ENCODE data around the gene ELP6. TPM values are rescaled to one million over a fixed set of nuclear protein-coding genes. Genes with fewer than 3 reads are reported as not detected.
"Not testable (repeated sequence)": the region's sequence is repeated elsewhere in the genome, so short reads cannot be mapped to it uniquely, and the experiment has no call there.

ELP6 gene
- total RNA-seq, 1 donor from 2014 or later = 18.7 TPM

DNA sequence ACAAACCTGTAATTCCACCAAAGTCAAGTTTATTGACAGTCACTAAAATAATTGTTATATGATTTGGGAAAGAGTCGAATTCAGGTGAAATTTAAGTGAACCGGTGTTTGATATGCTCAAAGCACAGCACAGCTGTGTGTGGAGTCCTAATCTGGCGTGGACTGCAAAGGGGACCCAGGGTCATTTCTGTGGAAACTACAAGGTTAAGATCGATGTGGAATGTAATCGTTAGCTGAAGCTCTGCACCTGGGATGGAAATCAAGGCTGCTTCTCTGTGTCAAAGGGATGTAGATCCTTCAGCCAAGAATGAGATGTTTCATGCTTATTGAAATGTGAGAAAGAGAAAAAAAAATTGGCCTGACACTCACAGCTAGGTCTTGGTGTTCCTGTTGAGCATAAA lies 1.6 kb upstream of the ELP6 start:
- DNase-seq (ENCODE audit: low spot score) = no peak
- no peak for ATAC-seq

- peak; percentile 50 for DNase-seq (ENCODE audit: low spot score)
- peak; percentile 33 for ATAC-seq
These were observed 942 bp downstream of the ELP6 start for GRCh38 chr3:47512416-47513124.

DNA sequence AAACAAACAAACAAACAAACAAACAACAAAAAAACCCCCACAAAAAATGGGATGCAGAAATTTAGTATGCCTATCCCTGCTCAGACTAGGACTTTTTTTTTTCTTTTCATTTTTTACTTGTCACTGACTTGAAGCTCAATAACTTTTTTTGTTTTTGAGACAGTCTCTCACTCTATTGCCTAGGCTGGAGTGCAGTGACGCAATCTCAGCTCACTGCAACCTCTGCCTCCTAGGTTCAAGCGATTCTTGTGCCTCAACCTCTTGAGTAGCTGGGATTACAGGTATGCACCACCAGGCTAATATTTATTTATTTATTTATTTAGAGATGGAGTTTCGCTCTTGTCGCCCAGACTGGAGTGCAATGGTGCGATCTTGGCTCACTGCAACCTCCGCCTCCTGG lies 8.2 kb downstream of the ELP6 start:
- not testable (repeated sequence) for ATAC-seq; DNase-seq (ENCODE audit: low spot score)

GRCh38 chr3:47504113-47504512 lies 9.4 kb downstream of the ELP6 start:
- ATAC-seq (no peak), DNase-seq (ENCODE audit: low spot score) (no peak)

DNA sequence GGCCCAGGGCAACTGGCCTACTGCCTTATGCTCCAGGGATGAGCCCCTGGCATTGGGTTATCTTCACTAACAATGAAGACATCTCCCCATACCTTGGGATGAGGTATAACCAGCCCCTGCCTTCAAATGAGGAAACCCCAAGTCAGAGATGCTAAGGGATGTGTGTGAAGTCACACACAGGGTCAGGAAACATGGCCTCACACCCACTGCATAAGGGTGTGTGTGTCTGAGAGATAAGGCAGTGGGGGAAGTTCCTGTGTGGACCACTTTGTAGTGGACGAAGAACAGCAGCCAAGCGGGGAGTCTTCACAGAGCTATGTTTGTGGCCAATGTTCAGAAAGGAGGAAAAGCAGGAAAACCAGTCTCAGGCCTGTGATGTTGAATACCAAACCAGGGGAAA lies 10.5 kb downstream of the ELP6 start:
- no peak for ATAC-seq
- DNase-seq (ENCODE audit: low spot score) = no peak

DNA sequence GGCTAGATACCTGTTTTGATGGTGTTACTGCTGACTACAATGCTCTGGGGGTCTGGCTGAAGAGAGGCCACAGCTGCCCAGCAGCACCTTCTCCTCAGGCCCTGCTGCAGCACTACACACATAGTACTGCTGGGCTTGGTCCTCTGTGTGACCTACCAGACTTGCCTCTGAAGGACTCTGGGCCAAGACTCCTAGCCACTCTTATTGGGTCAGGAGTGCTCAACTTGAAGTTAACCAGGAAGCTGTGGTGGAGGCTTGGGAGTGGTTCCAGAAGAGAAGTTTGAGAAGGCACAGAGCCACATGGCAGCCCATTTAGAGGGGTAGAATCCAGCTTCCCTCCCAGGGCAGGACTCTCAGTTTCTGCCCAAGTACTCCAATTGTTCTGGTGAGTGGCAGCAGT lies 16.6 kb downstream of the ELP6 start:
- ATAC-seq (no peak), DNase-seq (ENCODE audit: low spot score) (no peak)

DNA sequence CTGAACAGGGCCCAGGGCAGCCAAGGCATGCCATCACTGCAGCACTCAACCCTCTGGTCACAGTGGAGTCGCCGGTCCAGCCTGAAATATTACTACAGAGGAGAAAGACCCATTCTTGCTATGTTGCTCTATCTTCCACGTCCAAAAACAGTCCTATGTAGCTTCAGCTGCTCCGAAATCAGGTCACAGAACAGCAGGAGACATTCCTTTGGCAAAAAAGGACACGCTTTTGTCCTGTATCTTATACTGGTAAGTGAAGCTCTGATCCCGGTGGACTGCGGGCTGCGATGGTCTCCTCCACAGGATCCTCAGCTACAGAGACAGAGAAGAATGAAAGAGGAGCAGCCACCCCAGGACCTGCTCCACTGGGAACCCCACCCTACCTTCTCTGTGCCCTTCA lies 17.6 kb downstream of the ELP6 start:
- DNase-seq (ENCODE audit: low spot score) (no peak), ATAC-seq (no peak)

GRCh38 chr3:47495111-47495510 lies 18.4 kb downstream of the ELP6 start:
- DNase-seq (ENCODE audit: low spot score) (no peak), ATAC-seq (peak; percentile 12)

DNA sequence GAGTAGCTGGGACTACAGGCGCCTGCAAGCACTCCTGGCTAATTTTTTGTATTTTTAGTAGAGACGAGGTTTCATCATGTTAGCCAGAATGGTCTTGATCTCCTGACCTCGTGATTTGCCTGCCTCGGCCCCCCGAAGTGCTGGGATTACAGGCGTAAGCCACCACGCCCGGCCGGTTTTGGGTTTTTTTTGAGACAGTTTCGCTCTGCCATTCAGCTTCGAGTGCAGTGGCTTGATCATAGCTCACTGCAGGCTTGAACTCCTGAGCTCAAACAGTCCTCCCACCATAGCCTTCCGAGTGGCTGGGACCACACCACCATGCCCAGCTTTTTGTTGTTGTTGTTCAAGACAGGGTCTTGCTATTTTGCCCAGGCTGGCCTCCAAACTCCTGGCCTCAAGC lies 21.7 kb downstream of the ELP6 start:
- ATAC-seq (no peak), DNase-seq (ENCODE audit: low spot score) (no peak)

GRCh38 chr3:47491186-47491585 lies 22.3 kb downstream of the ELP6 start:
- ATAC-seq = no peak
- no peak for DNase-seq (ENCODE audit: low spot score)

GRCh38 chr3:47487265-47487664 lies 26.2 kb downstream of the ELP6 start:
- ATAC-seq (no peak), DNase-seq (ENCODE audit: low spot score) (no peak)

DNA sequence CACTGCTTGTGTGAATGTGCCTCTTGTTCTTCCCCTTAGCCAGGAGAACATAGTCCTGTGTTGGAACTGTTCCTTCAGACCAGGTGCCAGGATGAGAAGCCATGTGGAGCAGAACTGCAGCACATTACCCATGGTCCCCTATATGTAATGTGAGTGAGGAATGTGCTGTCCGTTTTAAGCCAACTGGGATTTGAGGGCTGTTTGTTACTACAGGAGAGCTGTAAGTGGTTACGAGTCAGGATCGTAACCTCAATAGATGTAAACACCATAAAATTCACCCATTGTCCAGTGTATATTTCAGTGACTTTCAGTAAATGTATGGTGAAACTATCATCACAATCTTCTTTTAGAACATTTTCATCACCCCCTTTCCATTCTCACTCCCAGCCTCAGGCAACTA lies 27.7 kb downstream of the ELP6 start:
- ATAC-seq (no peak), DNase-seq (ENCODE audit: low spot score) (no peak)

DNA sequence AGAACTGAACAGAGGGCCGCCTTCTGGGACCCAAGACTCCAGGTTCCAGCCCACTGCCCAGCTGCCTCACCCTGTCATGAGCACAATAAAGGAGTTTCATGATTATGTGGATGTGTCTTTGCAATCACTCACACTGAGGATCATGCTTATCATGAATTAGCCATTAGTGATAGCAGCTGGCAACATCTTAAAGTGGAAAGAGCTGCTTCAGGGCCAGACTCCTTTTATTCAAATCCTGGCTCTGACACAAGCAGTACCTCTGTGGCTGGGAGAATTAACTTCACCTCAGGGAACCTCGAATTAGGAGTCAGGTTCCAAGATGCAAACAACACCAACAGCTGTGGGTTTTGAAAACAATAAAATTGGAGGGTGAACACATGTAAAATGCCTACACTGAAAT lies 31.1 kb downstream of the ELP6 start:
- DNase-seq (ENCODE audit: low spot score) = no peak
- ATAC-seq = no peak

- DNase-seq (ENCODE audit: low spot score); ATAC-seq: not testable (repeated sequence)
These were observed 31.7 kb downstream of the ELP6 start for GRCh38 chr3:47481763-47482162.

GRCh38 chr3:47480267-47480666 lies 33.2 kb downstream of the ELP6 start:
- ATAC-seq; DNase-seq (ENCODE audit: low spot score): not testable (repeated sequence)

GRCh38 chr3:47479826-47480160 lies 33.7 kb downstream of the ELP6 start:
- DNase-seq (ENCODE audit: low spot score) (no peak), ATAC-seq (no peak)

DNA sequence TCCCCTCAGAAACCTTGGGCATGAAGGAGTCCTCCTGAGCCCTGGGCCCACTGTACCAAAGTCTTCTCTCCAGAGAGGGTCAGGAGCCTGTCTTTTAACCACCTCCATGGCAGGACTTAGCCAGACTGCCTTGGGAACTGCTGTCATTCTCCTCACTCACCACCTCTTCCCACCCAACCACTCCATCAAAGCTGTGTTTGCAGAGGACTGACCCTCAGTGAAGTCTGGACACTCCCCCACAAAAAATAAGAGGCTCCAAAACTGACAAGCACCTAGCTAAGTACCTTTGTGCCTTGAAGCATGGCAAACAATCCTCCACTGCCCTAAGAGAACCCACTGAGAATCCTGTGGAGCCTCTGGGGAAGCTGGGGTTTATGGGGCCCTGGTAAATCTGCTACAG lies 35.5 kb downstream of the ELP6 start:
- DNase-seq (ENCODE audit: low spot score) (no peak), ATAC-seq (no peak)

- no peak for ATAC-seq
- no peak for DNase-seq (ENCODE audit: low spot score)
These were observed 36.8 kb downstream of the ELP6 start for GRCh38 chr3:47476644-47477199.

- ATAC-seq = no peak
These were observed 37.2 kb downstream of the ELP6 start for GRCh38 chr3:47476330-47476626.

DNA sequence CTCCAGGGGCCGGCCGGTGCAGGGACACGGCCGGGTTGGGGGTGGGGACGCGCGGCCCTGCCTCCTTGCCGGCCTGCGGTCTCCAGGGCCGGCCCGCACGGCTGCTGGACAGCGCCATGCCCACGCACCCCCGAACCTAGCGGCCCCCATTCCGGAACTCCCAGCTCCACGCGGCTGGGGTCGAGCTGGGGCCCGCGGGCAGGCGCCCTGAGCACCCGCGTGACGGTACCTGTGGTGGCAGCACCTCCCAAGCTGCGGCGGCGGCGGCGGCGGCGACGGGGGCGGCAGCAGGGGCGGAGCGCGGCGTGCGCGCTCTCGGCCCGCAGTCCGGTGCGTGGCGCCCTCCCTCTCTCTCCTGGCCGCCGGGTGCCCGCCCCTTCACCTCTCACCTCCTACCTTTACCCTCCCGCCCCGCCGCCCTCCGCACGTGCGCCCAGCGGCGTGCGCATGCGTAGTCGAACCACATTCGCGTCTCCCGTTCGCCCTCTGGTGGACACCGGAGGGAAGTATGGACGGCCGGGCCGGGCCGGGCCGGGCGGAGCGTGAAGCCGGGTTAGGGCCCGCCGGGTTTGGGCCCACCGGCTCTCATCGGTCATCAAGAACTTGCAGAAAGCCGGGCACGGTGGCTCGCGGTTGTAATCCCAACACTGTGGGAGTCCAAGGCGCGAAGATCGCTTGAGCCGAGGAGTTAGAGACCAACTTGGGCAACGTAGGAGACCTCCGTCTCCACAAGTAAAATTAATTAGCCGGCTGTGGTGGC lies 37.8 kb downstream of the ELP6 start, which contains the start of gene SCAP:
TSS of gene SCAP (minus strand) at position 372 of the 760 bp plus-strand sequence. CDS start 32,948 bp downstream, outside the sequence.
- ATAC-seq (peak; percentile 96), DNase-seq (ENCODE audit: low spot score) (peak; percentile 96)

More at GRCh38 chr3:47476330-47476626, 37.2 kb downstream of the ELP6 start:
- no peak for DNase-seq (ENCODE audit: low spot score)

- DNase-seq (ENCODE audit: low spot score) (no peak), ATAC-seq (peak; percentile 26)
These were observed 38.4 kb downstream of the ELP6 start for GRCh38 chr3:47475029-47475569.

- no peak for DNase-seq (ENCODE audit: low spot score)
These were observed 40.1 kb downstream of the ELP6 start for GRCh38 chr3:47473391-47473790.

More at GRCh38 chr3:47473391-47473790, 40.1 kb downstream of the ELP6 start:
- ATAC-seq = no peak

Data from left lobe of liver (tissue), 2 donors.